A549 treated with AZD9567 at 1 μM for 4 hours (cell line): ENCODE data around the gene STOML1. TPM values are rescaled to one million over a fixed set of nuclear protein-coding genes. Genes with fewer than 3 reads are reported as not detected.

Experiments
- total RNA-seq: library from RNA; stranded (reverse); fragments of 200-300 nt; extraction: Qiagen RNA extraction; gene quantifications from 5 replicates; pipeline ENCODE4 v1.2.3, GENCODE V29; 2022; ENCODE audit not compliant: insufficient read depth

STOML1 gene, protein sequence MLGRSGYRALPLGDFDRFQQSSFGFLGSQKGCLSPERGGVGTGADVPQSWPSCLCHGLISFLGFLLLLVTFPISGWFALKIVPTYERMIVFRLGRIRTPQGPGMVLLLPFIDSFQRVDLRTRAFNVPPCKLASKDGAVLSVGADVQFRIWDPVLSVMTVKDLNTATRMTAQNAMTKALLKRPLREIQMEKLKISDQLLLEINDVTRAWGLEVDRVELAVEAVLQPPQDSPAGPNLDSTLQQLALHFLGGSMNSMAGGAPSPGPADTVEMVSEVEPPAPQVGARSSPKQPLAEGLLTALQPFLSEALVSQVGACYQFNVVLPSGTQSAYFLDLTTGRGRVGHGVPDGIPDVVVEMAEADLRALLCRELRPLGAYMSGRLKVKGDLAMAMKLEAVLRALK
- 12.5 to 13.8 TPM (median 13.0 TPM) in 5 replicates for total RNA-seq

DNA sequence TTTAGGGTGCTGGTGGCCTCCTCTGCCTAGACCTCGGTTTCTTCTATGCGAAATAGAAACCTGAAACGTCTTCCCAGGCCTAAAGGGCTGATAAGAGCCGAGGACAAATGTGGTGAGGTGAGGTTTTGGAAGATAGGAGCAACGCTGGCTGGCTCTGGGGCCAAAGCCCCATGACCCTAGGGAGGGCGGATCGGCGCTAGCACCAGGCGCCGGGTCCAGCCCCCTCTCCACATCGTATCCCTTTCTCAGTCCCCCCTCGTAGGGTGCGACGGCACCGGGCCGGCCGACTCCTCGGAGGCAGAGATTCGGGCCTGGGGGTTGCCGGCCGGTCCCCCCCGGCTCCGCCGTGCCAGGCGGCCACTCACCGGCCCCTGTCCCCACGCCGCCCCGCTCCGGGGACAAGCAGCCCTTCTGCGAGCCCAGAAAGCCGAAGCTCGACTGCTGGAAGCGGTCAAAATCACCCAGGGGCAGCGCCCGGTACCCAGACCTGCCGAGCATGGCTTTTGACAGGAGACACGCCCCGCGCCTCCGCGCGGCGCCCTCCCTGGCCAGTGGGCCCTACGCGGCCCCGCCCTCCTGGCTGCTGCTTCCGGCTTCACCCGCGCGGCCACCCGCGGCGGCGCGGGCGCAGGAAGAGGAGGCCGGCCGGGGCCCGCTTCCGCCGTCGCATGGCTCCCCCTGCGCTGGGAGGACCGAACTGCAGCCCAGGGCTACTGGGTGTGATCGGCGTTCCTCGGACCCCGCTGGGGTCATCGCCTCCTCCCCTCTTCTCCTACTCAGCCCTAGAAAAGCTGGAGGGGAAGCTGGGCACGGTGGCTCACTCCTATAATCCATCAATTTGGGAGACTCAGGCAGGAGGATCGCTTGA lies at the start of gene STOML1:
Gene STOML1 (minus strand): TSS at position 570 of the 868 bp plus-strand sequence. CDS start 72 bp downstream, at position 498.

DNA sequence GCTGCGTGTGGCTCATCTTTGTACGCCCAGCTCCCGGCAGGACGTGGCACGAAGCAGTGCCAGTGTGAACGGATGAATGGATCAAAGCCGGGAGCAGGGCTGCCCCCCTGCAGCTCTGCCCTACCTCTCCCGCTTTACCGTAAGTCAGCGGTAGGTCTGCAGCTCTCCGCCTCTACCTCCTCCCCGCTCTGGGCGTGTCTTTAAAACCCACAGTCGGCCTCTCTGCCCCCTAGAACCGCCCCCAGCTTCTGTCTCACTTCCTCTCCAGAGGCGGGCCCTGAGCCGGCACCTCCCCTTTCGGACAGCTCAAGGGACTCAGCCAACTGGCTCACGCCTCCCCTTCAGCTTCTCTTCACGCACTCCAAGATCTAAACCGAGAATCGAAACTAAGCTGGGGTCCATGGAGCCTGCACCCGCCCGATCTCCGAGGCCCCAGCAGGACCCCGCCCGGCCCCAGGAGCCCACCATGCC lies 2.4 kb upstream of the STOML1 start, which contains the start of gene PML:
Gene PML (plus strand): TSS at position 304 of the 471 bp plus-strand sequence. CDS start 97 bp downstream, at position 401.

Other genes with a start within 250 kb of the STOML1 start
- 1.5 to 2.3 TPM (median 2.0 TPM) in 4 of 5 replicates, not detected in the other for gene INSYN1, start 238.9 kb downstream of the STOML1 start, total RNA-seq
- not detected in 5 replicates for gene TBC1D21, start 118.7 kb downstream of the STOML1 start, total RNA-seq
- gene LOXL1, start 65.8 kb downstream of the STOML1 start, total RNA-seq = 0.36 to 0.82 TPM (median 0.69 TPM) in 4 of 5 replicates, not detected in the other
- gene PML, start 2.4 kb upstream of the STOML1 start, total RNA-seq = 8.1 to 15.1 TPM (median 14.3 TPM) in 5 replicates
- 0.02 to 0.25 TPM (median 0.16 TPM) in 4 of 5 replicates, not detected in the other for gene GOLGA6A, start 90.3 kb upstream of the STOML1 start, total RNA-seq
- 0.11 to 0.31 TPM (median 0.15 TPM) in 4 of 5 replicates, not detected in the other for gene ISLR2, start 138.3 kb upstream of the STOML1 start, total RNA-seq
- 0.21 to 0.43 TPM (median 0.35 TPM) in 4 of 5 replicates, not detected in the other for gene ISLR, start 181.4 kb upstream of the STOML1 start, total RNA-seq
- 42.5 to 78.6 TPM (median 70.4 TPM) in 5 replicates for gene STRA6, start 210.5 kb upstream of the STOML1 start, total RNA-seq
- gene CCDC33, start 244.0 kb upstream of the STOML1 start, total RNA-seq = 4.0 to 7.8 TPM (median 7.0 TPM) in 5 replicates